HG03045 (cell line): Measurements from ENCODE around the gene SLC34A1.

Experiments
- ATAC-seq: cut with Tn5 transposase; IDR thresholded peaks from one replicate; pipeline ENCODE4 v1.9.1; 2021; ENCODE audit warnings: mild to moderate bottlenecking, moderate library complexity; ENCODE audit not compliant: unreplicated experiment

SLC34A1 gene

GRCh38 chr5:177443144-177443983 is 59.1 kb downstream of the SLC34A1 start:
- no peak for ATAC-seq

- ATAC-seq = no peak
Observed at GRCh38 chr5:177444106-177445051, 60.1 kb downstream of the SLC34A1 start.

- no peak for ATAC-seq
Observed at GRCh38 chr5:177445052-177445916, 61.0 kb downstream of the SLC34A1 start.

- no peak for ATAC-seq
Observed at GRCh38 chr5:177445917-177446199, 61.6 kb downstream of the SLC34A1 start.

- ATAC-seq = peak; percentile 53
Observed at GRCh38 chr5:177446200-177447065, 62.2 kb downstream of the SLC34A1 start, which contains the start of gene PRR7. PRR7 (plus strand) TSS chr5:177446814; CDS start chr5:177455068, 8,254 bp downstream.

GRCh38 chr5:177447066-177447610 is 62.9 kb downstream of the SLC34A1 start:
- peak; percentile 26 for ATAC-seq

- ATAC-seq = no peak
Observed at GRCh38 chr5:177447611-177448243, 63.5 kb downstream of the SLC34A1 start.
